Upper lobe of left lung (tissue), 4 donors: ENCODE results near the gene MS4A18.

Experiments used
- EP300 ChIP-seq, 4 donors: sonication (generic); formaldehyde crosslinking; IDR thresholded peaks; one replicate each; pipeline ENCODE4 v1.5.1; 2017; ENCODE audit warnings: antibody characterized with exemption in 4 of 4, control low read depth in 2 of 4
- POLR2A ChIP-seq, 4 donors: fragments of 450-650 bp; IDR thresholded peaks; one replicate each; pipeline ENCODE4 v1.5.1; 2016 to 2017; ENCODE audit warnings: antibody characterized with exemption in 4 of 4, mild to moderate bottlenecking in 2 of 4
- TF ChIP-seq, protein P1 (sequence below), 6 experiments: fragments of 450-650 bp in 4 of 6; fragments of 200-600 bp in 2 of 6; sonication (generic) in 2 of 6; IDR thresholded peaks; one replicate each; pipeline ENCODE4 v1.5.1; 2016 to 2019; ENCODE audit warnings: antibody characterized with exemption in 6 of 6

GRCh38 chr11:60744114-60744513 lies 19.6 kb downstream of the MS4A18 start:
- no peak for TF ChIP-seq POLR2A (IDR thresholded peaks at IDR 0.05)
- TF ChIP-seq, protein P1, sequence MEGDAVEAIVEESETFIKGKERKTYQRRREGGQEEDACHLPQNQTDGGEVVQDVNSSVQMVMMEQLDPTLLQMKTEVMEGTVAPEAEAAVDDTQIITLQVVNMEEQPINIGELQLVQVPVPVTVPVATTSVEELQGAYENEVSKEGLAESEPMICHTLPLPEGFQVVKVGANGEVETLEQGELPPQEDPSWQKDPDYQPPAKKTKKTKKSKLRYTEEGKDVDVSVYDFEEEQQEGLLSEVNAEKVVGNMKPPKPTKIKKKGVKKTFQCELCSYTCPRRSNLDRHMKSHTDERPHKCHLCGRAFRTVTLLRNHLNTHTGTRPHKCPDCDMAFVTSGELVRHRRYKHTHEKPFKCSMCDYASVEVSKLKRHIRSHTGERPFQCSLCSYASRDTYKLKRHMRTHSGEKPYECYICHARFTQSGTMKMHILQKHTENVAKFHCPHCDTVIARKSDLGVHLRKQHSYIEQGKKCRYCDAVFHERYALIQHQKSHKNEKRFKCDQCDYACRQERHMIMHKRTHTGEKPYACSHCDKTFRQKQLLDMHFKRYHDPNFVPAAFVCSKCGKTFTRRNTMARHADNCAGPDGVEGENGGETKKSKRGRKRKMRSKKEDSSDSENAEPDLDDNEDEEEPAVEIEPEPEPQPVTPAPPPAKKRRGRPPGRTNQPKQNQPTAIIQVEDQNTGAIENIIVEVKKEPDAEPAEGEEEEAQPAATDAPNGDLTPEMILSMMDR (IDR thresholded peaks at IDR 0.05) = no peak
- TF ChIP-seq EP300 (IDR thresholded peaks at IDR 0.05) = no peak
